Peyer's patch (tissue), 4 donors: ENCODE results near the gene BICRAL.

ENCODE experiments used
- CTCF ChIP-seq, 6 experiments: fragments of 450-650 bp in 4 of 6; fragments of 200-600 bp in 2 of 6; sonication (generic) in 1 of 6; IDR thresholded peaks; one replicate each; pipeline ENCODE4 v1.5.1; 2017 to 2019; ENCODE audit warnings: antibody characterized with exemption in 6 of 6, mild to moderate bottlenecking in 3 of 6, moderate library complexity in 1 of 6
- POLR2A ChIP-seq, 2 donors: fragments of 450-650 bp; IDR thresholded peaks; one replicate each; pipeline ENCODE4 v1.5.1; 2017; ENCODE audit warnings: antibody characterized with exemption in 2 of 2, mild to moderate bottlenecking in 2 of 2, moderate library complexity in 2 of 2

- TF ChIP-seq CTCF (IDR thresholded peaks at IDR 0.05) (no peak), POLR2A (IDR thresholded peaks at IDR 0.05) (no peak)
Measured at GRCh38 chr6:42745083-42745639, 36.7 kb upstream of the BICRAL start.
